Heart right ventricle (tissue), 16 donors: ENCODE data around the gene PNMA8A. TPM values are rescaled to one million over a fixed set of nuclear protein-coding genes. Genes with fewer than 3 reads are reported as not detected.
"Not testable (repeated sequence)": the region's sequence is repeated elsewhere in the genome, so short reads cannot be mapped to it uniquely, and the experiment has no call there.

ENCODE experiments used
- ATAC-seq, 8 donors: fragments of 200-7000 bp; cut with Tn5 transposase; one replicate each; pipeline ENCODE4 v1.9.1; 2020; ENCODE audit warnings: mild to moderate bottlenecking in 8 of 8, moderate library complexity in 8 of 8, moderate number of reproducible peaks in 1 of 8
- DNase-seq, 2 donors: peaks; one replicate each; pipeline ENCODE4 v3.0.0-alpha.2; 2020
- H3K27ac ChIP-seq, 10 donors: fragments of 200-600 bp; sonication (generic) in 2 of 10; one replicate each; pipeline versions ENCODE4 v1.5.0 to v1.8.0; 2020 to 2022; ENCODE audit warnings: mild to moderate bottlenecking in 3 of 10
- H3K27me3 ChIP-seq, 7 donors: fragments of 200-600 bp; one replicate each; pipeline ENCODE4 v1.8.0; 2021 to 2022; ENCODE audit warnings: mild to moderate bottlenecking in 2 of 7
- H3K36me3 ChIP-seq, 9 donors: fragments of 200-600 bp; sonication (generic) in 1 of 9; one replicate each; pipeline versions ENCODE4 v1.5.0 to v1.8.0; 2020 to 2022; ENCODE audit warnings: mild to moderate bottlenecking in 2 of 9
- H3K4me1 ChIP-seq, 9 donors: fragments of 200-600 bp; sonication (generic) in 1 of 9; one replicate each; pipeline versions ENCODE4 v1.5.0 to v1.8.0; 2020 to 2022; ENCODE audit warnings: mild to moderate bottlenecking in 4 of 9
- H3K4me3 ChIP-seq, 10 donors: fragments of 200-600 bp; sonication (generic) in 2 of 10; one replicate each; pipeline versions ENCODE4 v1.5.0 to v1.8.0; 2020 to 2022; ENCODE audit warnings: mild to moderate bottlenecking in 7 of 10, moderate library complexity in 2 of 10
- H3K9me3 ChIP-seq, 11 donors: fragments of 200-600 bp in 10 of 11; sonication (generic) in 2 of 11; one replicate each; pipeline versions ENCODE4 v1.5.0 to v1.8.0; 2013 to 2022; ENCODE audit warnings: mild to moderate bottlenecking in 2 of 11, control low read depth in 1 of 11, moderate library complexity in 1 of 11
- WGBS, 2 donors: extraction: QIAGEN DNeasy Blood & Tissue Kit; methylation state at CpG; one replicate each; pipeline ENCODE4 v1.1.7; 2013; ENCODE audit warnings: inconsistent platforms in 1 of 2; 5-methylcytosine and 5-hydroxymethylcytosine counted together
- intact Hi-C, 10 donors: fragments of 100-400 bp; cut with DNase I; formaldehyde crosslinking; loops; one replicate each; pipeline versions ENCODE4 v1.11.1 to v1.14.2; 2022
- polyA plus RNA-seq, 2 donors: library from polyadenylated mRNA; stranded (reverse); fragments of 200-250 nt; gene quantifications; one replicate each; pipeline ENCODE4 v1.2.3, GENCODE V29; 2013
- total RNA-seq, 10 donors: library from RNA; stranded (reverse); fragmentation: NEBNext Ultra II Directional in 3 of 10; extraction: Animal tissue kit (Norgen Biotek cat#: 25700) in 3 of 10; gene quantifications; one replicate each; pipeline versions ENCODE4 v1.2.1 to v1.2.4, GENCODE V29; 2021 to 2023
- TF ChIP-seq, protein P1 (sequence below), 9 donors: fragments of 200-600 bp; sonication (generic) in 2 of 9; IDR thresholded peaks; one replicate each; pipeline versions ENCODE4 v1.5.0 to v1.8.0; 2021 to 2022; ENCODE audit warnings: antibody characterized with exemption in 9 of 9, mild to moderate bottlenecking in 5 of 9, moderate library complexity in 1 of 9
- donor health status: Arrhythmogenic right ventricular cardiomyopathy.
- donor health status: ischemic (EF 13 %, LVEDD 7.1; RV severe dilation, severe dysfunction).
- donor health status: healthy with polysubstance abuse.
- donor health status: DM: no; HTN: yes; CAD: no.
- donor health status: DM: no; HTN: no; CAD: no.
- donor health status: ischemic (EF 25% LVEDD 6.9; RV normal size, moderate dysfunction).
- donor health status: ischemic (EF 25% LVEDD 5.7; RV mildly dilated, moderate dysfunction).
- donor health status: healthy.
- donor health status: DM: yes; HTN: yes; CAD: no.
- donor health status: Ischemic cardiomyopathy.
- donor health status: ischemic (EF 35%, LVEDD 5.7; RV mildly dilated, moderate dysfunction).
- donor health status: nonischemic (EF 11% LVEDD 7.7; RV severe dilation, severe dysfunction).
- donor health status: DM: yes; HTN: yes; CAD: no.
- donor health status: PGD.
- donor health status: ischemic (EF 29% LVEDD 5.4; RV normal size, mild dysfunction).
- donor health status: nonischemic (EF 23%, LVEDD 6.1; RV moderate dilation, normal function).

Gene PNMA8A
- total and polyA plus RNA-seq, 12 donors = 2.8 to 12.3 (median 8.7) TPM

DNA sequence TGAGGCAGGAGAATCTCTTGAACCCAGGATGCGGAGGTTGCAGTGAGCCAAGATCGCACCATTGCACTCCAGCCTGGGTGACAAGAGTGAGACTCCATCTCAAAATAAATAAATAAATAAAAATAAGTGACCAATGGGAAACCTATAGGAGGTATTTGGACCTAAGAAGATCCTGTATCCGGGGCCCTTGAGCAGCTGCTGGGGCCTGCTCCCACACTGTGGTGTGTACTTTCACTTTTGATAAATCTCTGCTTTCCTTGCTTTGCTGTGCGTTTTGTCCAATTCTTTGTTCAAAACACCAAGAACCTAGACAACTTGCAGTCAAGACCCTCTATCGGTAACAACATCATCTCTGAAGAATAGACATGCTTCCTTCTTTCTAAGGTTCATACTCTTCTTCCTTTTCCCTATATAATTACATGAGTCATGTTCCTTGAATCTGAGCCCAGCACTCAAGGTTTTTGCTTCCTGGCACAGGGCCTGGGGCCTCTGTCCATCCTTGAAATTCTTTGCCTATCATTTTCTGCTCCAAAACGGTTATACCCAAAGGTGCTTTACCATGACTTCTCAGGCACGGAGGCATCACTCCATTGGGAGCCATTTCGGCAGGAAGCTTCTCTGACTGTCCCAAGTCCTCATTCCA lies 28.4 kb downstream of the PNMA8A start:
- H3K4me1 ChIP-seq = peaks cover 0 to 21% (median 8%) of the 10 kb centered on the region in 9 donors
- intact Hi-C loops = no loop called here
- 50 to 54% methylated on average over 8 of the region's 8 CpGs for WGBS, 2 donors
- H3K27ac ChIP-seq = peak overlapping the region in 1 of 10 donors; percentile 6
- no peaks in the 10 kb centered on the region for H3K27me3 ChIP-seq
- peak in 1 of 2 donors; percentile 15 for DNase-seq
- ATAC-seq = peak in 2 of 8 donors; percentile 39 to 44
- H3K36me3 ChIP-seq = no peaks in the 10 kb centered on the region
- H3K4me3 ChIP-seq = no peak overlapping the region
- H3K9me3 ChIP-seq = no peaks in the 10 kb centered on the region
- TF ChIP-seq, protein P1, sequence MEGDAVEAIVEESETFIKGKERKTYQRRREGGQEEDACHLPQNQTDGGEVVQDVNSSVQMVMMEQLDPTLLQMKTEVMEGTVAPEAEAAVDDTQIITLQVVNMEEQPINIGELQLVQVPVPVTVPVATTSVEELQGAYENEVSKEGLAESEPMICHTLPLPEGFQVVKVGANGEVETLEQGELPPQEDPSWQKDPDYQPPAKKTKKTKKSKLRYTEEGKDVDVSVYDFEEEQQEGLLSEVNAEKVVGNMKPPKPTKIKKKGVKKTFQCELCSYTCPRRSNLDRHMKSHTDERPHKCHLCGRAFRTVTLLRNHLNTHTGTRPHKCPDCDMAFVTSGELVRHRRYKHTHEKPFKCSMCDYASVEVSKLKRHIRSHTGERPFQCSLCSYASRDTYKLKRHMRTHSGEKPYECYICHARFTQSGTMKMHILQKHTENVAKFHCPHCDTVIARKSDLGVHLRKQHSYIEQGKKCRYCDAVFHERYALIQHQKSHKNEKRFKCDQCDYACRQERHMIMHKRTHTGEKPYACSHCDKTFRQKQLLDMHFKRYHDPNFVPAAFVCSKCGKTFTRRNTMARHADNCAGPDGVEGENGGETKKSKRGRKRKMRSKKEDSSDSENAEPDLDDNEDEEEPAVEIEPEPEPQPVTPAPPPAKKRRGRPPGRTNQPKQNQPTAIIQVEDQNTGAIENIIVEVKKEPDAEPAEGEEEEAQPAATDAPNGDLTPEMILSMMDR (IDR thresholded peaks at IDR 0.05) = no peak

DNA sequence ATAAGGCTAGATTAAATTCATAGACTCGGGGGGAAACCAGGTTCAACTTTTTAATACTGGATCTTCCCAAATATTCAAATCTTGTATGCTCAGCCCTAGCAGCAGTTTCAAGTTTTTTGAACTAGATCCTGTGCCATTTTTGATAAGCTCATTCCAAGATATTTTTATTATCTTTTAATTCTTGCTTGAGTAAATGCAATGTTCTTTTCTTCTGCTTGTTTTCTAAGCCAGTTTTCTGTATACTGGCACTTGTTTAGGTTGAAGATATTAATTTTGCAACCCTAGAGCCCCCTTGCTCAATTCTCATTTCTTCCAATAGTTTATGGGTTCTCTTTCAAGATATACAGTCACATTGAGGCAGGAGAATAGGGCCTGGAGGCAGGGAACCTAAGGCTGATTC lies 29.5 kb downstream of the PNMA8A start:
- DNase-seq = no peak
- no peaks in the 10 kb centered on the region for H3K9me3 ChIP-seq
- H3K4me3 ChIP-seq = no peak overlapping the region
- H3K4me1 ChIP-seq = peaks cover 0 to 14% (median 8%) of the 10 kb centered on the region in 9 donors
- TF ChIP-seq, protein P1 (IDR thresholded peaks at IDR 0.05) = no peak
- no peaks in the 10 kb centered on the region for H3K27me3 ChIP-seq
- peak overlapping the region in 2 of 10 donors; percentile 16 to 31 for H3K27ac ChIP-seq
- no peak for ATAC-seq
- H3K36me3 ChIP-seq = no peaks in the 10 kb centered on the region
- 46 to 69% methylated on average over 1 of the region's 1 CpG for WGBS, 2 donors
- intact Hi-C loops = no loop called here

DNA sequence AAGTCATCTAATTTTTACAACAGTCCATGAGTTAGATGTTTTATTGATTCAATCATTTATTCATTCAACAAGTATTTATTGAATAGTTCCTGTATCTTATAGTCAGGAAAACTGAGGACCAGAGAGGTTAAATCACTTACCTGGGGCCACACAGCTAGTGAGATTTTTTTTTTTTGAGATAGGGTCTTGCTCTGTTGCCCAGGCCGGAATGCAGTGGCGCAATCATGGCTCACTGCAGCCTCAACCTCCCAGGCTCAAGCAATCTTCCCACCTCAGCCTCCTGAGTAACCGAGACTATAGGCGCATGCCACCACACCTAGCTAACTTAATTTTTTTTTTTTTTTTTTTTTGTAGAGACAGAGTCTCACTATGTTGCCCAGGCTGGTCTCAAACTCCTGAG lies 35.7 kb downstream of the PNMA8A start:
- peaks cover 0 to 27% (median 14%) of the 10 kb centered on the region in 7 donors for H3K27me3 ChIP-seq
- WGBS, 2 donors = 97% methylated on average over 4 of the region's 4 CpGs
- intact Hi-C loops, H3K27ac ChIP-seq, DNase-seq, ATAC-seq, H3K9me3 ChIP-seq, H3K36me3 ChIP-seq, H3K4me3 ChIP-seq, H3K4me1 ChIP-seq: not testable (repeated sequence)

DNA sequence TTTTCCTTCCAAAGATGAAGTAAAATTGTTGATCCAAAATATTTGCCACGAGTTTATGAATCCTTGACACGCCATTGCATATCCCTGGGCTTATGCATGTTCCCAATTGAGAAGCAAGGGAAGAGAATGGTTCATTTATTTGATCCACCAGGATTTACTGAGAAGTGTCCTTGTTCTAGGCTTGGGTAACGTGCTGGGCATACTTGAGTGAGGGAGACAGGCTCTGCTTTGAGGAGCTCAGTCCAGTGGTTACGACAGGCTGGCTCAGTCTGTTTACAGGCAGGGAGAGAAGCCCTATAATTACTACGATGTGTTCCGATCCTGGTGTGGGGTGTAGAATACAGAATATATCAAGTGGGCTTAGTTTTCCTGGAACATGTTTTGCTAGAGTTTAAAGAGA lies 36.4 kb downstream of the PNMA8A start:
- TF ChIP-seq, protein P1 (IDR thresholded peaks at IDR 0.05) = no peak
- intact Hi-C loops = no loop called here
- WGBS, 2 donors = 58 to 59% methylated on average over 6 of the region's 6 CpGs

DNA sequence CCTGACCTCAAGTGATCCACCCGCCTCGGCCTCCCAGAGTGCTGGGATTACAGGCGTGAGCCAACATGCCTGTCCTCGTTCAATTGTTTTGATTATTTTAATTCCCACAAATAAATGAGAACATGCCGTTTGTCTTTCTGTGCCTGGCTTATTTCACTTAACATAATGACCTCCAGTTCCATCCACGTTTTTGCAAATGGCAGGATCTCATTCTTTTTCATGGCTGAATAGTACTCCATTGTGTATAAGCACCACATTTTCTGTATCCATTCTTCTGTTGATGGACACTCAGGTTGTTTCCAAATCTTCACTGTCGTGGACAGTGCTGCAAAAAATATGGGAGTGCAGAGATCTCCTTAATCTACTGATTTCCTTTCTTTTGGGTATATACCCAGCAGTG lies 37.9 kb downstream of the PNMA8A start:
- H3K36me3 ChIP-seq, H3K4me1 ChIP-seq, H3K27ac ChIP-seq, H3K9me3 ChIP-seq, H3K4me3 ChIP-seq, DNase-seq, intact Hi-C loops, ATAC-seq: not testable (repeated sequence)
- WGBS, 2 donors = 74 to 76% methylated on average over 7 of the region's 7 CpGs
- peaks cover 0 to 38% (median 17%) of the 10 kb centered on the region in 7 donors for H3K27me3 ChIP-seq

More for the DNA sequence above, 36.4 kb downstream of the PNMA8A start:
- Histone ChIP-seq H3K4me1 (no peaks in the 10 kb centered on the region), H3K27ac (no peak overlapping the region), H3K9me3 (no peaks in the 10 kb centered on the region), H3K27me3 (peaks cover 0 to 27% (median 16%) of the 10 kb centered on the region in 7 donors), H3K36me3 (no peaks in the 10 kb centered on the region), H3K4me3 (no peak overlapping the region)
- ATAC-seq = no peak
- no peak for DNase-seq
